Stimulated activated CD8-positive, alpha-beta memory T cell treated with anti-CD3 and anti-CD28 coated beads, Interleukin-4, amount 100 ng/mL, for 24 hours (primary cell): ENCODE measurements around the gene SF3B2.
"Not testable (repeated sequence)": the region's sequence is repeated elsewhere in the genome, so short reads cannot be mapped to it uniquely, and the experiment has no call there.

Experiments used
- DNase-seq: peaks from one replicate; pipeline ENCODE4 v3.0.0-alpha.2; 2020; ENCODE audit warnings: low read depth

The SF3B2 gene, protein sequence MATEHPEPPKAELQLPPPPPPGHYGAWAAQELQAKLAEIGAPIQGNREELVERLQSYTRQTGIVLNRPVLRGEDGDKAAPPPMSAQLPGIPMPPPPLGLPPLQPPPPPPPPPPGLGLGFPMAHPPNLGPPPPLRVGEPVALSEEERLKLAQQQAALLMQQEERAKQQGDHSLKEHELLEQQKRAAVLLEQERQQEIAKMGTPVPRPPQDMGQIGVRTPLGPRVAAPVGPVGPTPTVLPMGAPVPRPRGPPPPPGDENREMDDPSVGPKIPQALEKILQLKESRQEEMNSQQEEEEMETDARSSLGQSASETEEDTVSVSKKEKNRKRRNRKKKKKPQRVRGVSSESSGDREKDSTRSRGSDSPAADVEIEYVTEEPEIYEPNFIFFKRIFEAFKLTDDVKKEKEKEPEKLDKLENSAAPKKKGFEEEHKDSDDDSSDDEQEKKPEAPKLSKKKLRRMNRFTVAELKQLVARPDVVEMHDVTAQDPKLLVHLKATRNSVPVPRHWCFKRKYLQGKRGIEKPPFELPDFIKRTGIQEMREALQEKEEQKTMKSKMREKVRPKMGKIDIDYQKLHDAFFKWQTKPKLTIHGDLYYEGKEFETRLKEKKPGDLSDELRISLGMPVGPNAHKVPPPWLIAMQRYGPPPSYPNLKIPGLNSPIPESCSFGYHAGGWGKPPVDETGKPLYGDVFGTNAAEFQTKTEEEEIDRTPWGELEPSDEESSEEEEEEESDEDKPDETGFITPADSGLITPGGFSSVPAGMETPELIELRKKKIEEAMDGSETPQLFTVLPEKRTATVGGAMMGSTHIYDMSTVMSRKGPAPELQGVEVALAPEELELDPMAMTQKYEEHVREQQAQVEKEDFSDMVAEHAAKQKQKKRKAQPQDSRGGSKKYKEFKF

DNA sequence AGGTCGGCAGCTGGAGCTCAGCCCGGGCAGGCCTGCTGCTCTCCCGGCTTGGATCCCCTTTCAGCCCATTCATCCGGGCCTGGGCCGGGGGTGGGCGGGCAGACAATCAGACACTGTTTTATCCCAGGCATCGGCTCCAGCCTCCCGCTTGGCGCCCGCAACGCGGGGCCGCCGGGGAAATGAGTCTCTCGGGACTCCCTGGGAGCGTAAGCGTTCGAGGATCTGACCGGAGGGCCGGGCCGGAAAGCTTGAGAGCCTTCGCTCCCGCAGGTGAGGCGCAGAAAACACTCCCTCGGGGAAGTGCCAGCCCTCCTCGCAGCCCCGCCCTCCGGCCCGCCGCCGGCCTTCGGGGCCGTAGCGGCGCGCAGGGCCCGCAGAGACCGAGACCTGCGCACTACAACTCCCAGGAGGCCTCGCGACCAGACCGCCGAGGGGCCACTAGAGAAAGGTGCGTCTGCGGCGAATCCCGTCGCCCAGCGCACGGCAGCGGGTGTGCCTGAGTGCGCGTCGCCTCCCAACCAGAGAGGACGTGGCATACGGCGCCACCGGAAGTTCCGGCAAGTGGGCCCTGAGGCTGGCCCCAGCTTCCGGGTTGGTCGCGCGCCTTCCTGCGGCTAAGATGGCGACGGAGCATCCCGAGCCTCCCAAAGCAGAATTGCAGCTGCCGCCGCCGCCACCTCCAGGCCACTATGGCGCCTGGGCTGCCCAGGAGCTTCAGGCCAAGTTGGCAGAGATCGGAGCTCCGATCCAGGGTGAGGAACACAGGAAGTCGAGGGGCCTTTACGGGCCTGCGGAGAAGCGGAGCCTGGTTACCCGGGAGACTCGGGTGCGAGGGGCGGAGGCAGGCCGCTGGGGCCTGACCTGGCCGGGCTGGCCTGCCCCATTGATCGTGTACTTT lies at the start of gene SF3B2:
Gene SF3B2, plus strand, starts transcription at position 599 of the 898 bp plus-strand sequence. Its CDS starts 21 bp downstream, at position 620.
- DNase-seq: peak; percentile 95

DNA sequence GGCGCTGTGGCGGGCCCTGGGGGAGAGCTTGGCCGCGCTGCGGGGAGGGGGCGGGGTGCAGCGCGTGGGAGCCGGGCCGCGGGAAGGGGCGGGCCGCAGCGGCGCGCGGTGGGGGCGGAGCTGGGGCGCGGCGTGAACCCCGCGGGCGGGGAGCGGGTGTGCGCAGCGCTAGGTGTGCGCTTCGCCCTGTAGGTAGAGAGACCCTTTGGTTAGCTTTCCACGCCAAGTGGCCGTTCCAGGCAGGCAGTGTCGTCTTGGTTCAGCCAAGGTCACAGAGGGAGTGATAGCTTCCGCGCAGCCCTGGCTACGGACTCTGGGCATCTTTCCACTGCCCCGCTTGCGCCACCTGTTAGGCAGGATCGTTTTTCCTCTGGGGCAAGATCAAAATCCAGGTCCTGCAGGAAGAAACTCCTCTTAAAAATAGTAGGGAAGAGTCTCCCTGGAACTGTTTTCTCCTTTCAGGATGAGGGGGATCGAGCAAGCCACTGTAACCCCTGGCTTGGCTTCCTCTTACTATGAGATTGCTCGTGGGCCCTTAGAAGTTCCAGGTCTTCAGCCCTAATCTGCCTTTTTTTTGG lies 49.4 kb upstream of the SF3B2 start:
- peak; percentile 65 for DNase-seq

DNA sequence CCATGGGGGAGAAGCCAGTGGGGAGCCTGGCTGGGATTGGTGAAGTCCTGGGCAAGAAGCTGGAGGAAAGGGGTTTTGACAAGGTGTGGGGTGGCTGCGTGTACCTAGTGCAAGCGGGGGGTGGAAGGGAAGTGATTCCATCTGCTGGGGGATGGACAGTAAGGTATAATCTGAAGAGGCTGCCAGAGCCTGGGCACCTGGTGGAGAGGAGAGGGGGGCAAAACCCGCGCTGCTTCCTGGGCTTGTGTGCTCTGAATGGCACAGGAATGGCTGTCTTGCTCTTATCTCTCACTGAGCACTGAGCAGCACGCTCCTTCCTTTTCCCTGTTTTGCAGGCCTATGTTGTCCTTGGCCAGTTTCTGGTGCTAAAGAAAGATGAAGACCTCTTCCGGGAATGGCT lies 48.9 kb upstream of the SF3B2 start:
- no peak for DNase-seq

DNA sequence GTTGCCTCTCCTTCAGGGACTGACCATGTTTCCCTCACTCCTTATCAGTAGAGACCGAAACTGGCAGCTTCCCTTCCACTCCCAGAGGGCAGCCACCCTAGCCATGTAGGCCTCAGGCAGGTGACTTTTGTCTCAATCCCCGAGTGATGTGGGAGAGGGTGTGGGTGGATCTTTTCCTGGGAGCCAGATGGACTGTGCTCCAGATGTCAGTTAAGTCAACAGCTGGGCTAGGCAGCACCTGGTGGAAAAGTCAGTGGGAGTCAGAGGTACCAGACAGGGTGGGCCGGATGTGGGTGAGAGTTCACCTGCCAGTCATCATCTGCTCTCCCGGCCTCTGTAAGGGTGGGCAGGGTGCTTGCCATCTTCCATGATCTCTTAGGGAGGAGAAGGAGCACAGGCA lies 48.0 kb upstream of the SF3B2 start:
- DNase-seq: no peak

DNA sequence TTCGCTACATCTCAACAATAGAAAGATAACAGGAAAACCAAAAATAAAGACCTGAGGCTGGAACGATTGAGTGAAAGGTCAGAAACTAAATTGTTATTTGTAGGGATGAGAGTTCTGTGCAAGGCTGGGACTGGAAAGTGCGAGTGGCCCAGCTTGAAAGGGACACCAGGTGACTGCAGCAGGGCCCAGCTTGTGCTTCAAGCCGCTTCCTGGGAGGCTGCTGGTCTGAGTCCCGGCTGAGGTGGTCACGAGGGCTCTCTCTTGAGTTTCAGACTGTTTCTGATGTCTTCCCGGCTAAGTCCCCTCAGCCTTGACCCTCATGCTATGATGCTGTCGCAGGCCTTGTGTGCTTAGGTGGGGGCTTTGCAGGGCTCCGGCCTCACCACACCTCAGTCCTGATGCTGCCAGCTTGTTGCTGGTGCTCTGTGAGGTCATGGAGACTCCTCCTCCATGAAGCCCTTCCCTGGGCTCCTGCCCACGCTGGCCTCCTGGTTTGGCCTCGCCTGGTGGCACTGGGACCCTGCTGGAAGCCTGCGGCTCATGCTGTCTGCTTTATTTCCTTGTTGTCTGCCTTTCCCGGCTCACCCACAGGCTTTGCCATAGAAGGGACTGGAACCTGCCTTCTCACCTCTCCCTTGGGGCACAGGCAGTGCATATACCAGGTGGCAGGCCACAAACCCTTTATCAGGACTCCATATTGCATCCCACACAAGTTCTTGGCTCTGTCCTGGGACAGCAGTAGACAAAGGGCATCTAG lies 45.9 kb upstream of the SF3B2 start:
- DNase-seq: no peak

DNA sequence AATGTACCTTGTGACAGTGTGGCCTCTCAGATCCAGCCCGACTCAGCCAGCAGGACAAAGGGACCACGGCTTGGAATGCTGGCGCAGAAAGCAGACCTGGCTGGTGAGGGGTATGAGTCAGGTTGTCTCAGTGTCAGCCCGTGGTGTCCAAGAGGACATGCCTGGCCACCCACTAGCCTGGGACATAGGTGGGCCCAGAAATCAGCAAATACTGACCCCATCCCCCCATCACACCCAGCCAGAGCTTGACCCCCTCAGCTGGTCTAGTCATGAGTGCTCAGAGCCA lies 45.3 kb upstream of the SF3B2 start:
- no peak for DNase-seq

DNA sequence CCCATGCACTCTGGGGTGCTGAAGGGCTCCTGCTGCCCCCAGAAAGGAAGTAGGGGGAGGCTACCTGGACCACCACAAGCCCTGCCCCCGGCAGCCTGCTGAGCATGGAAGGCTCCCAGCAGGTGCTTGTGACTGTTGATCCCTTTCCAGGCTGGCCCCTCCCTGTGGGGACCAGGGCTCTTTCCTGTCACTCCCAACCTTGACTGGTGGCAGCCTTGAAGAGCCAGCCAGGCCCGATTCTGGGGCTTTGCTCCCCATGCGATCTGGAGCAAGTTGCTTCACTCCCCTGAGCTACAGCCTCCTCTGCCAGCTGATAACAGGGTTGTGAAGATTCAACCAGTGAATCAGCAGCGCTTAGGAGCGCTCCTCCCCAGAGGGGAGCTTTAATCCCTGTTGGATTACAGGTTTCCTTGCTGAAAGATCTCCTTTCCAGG lies 44.9 kb upstream of the SF3B2 start:
- DNase-seq: no peak

DNA sequence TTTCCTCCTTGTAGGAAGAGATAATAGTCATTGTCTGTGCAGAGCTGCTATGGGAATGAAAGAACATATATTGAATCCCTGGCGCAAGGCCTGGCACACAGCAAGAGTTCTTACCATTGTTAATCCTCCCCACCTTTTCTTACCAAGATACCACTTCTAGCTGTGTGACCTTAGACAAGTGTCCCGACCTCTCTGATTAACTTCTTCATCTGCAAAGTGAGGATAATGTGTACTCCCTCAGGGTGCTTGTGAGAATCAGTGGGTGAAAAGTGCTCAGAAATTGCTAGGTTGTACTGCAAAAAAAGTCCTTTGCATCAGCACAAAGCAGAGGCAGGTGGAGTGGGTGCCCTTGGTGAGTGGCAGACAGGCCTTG lies 44.1 kb upstream of the SF3B2 start:
- no peak for DNase-seq

DNA sequence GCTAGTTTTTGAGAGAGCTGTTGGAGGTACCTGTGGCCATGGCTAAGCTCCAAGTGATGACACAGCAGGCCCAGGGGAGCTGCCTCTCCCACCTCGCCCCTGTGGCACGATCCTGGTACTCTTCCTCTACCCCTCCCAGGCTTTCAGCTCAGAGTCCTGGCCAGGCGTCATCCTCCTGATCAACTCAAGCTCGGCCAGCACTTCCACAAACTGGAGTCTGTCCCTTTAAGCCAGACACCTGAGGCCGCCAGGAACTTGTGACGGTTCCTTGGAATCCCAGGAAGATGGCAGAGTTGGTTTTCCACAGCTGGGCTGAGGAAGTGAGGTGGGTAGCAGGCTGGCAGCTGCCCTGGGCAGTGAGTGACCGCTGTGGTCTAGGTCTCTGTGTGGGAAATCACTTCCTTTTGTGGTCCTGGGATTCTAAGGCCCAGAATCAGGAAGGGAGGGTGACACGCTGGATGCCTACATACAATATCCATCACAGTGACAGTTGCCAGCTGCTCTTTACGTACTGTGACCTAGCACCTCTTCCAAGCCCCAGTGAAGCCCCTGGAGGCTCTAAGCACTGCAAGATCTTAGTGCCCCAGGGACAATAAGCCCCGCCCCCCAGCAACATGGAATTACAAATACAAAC lies 43.6 kb upstream of the SF3B2 start:
- no peak for DNase-seq

DNA sequence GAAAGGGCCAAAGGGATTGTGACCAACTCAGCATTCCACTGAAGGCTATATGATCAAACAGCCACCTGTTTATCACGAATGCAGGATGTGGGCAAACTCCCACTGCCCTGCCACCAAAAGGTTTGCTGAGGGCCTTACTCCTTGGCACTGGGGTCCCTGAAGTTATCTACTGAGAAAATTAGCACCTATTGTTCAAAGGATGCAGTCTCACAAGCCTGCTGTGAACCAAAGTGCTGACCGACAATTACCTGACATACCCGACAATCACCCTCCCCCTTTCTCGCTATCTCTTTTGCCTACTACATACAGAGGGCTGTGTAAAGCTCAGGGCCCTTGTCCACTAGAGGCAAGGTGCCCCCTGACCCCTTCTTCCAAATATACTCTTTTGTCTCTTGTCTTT lies 42.1 kb upstream of the SF3B2 start:
- DNase-seq: not testable (repeated sequence)

DNA sequence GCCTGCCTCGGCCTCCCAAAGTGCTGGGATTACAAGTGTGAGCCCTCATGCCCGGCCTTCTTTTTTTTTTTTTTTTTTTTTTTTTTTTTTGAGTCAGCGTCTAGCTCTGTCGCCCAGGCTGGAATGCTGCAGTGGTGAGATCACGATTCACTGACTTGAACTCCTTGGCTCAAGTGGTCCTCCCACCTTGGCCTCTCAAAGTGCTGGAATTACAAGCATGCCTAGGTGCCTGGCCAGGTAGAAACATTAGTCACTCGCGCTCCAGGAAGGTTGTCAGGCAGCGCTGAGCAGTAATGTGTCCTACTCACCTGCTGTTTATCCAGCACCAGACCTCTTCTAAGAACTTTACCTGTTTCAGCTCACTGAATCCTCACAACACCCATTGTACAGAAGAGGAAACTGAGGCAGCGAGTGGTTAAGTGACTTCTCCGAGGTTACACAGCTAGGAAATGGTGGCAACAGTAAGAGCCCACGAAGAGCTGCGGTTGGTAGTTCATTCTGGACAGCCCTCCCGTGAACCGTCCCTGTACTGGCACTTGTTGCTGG lies 40.9 kb upstream of the SF3B2 start:
- no peak for DNase-seq

DNA sequence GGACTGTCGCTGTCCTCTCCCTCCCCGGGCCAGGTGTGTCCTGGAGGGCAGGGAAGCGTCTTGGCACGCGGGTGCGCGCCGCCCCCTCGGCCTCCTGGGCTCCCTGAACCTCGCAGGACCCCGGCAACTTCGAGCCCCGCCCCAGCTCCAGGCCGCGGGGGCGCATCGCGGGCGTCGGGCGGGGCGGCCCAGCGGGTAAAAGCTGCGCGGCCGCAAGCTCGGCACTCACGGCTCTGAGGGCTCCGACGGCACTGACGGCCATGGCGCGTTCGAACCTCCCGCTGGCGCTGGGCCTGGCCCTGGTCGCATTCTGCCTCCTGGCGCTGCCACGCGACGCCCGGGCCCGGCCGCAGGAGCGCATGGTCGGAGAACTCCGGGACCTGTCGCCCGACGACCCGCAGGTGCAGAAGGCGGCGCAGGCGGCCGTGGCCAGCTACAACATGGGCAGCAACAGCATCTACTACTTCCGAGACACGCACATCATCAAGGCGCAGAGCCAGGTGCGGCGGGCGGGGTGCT lies 40.3 kb upstream of the SF3B2 start, which contains the start of gene CST6:
Gene CST6, plus strand, starts transcription at position 224 of the 519 bp plus-strand sequence. Its CDS starts 37 bp downstream, at position 261.
- no peak for DNase-seq

DNA sequence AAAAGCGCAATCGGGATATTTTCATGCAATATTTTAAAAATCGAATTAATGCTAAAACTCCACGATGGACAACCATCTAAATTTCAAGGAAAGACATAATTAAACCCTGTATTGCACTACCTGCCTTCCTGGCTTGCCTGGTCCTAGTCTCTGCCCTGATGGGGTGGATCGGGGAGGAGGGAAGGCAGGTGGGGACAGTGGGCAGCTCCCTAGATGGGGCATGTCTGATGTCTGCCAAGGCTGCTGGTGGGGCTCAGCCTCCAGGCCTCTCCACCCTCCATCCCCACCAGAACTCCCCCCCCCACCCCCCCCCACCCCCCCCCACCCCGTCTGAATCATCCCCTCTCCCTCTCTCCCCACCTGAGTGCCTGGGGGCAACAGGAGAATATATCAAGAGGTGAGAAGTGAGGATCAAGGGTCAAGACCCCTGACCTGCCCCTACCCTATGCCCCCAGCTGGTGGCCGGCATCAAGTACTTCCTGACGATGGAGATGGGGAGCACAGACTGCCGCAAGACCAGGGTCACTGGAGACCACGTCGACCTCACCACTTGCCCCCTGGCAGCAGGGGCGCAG lies 39.7 kb upstream of the SF3B2 start:
- no peak for DNase-seq

DNA sequence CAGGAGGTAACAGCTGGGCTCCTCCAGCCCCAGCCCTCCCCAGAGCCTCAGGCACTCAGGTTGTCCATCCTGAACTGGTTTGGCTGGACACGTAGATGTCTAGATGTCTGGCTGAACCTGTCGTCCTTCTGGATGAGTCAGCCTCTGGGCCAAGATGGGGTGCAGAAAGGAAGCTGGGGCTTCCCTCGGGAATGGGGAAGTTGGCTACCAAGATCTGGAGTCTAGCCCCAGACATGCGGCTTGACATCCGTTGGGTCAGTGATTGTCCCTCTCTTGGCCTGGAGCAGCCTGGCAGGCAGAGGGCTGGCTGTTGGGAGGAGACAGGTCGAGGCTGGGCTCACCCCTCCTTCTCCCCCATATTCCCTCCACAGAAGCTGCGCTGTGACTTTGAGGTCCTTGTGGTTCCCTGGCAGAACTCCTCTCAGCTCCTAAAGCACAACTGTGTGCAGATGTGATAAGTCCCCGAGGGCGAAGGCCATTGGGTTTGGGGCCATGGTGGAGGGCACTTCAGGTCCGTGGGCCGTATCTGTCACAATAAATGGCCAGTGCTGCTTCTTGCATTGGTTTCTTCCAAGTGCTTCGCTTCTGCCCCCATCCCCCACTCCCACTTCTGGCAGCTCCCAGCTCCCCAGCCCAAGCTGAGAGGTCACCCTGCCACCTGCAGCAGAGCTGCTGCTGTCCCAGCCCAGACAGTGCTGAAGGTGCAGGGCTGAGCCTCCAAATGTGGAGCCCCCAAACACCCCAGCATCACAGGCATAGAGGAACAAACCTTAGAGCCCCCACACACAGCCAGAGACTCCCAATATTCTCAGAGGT lies 39.0 kb upstream of the SF3B2 start:
- DNase-seq: no peak

DNA sequence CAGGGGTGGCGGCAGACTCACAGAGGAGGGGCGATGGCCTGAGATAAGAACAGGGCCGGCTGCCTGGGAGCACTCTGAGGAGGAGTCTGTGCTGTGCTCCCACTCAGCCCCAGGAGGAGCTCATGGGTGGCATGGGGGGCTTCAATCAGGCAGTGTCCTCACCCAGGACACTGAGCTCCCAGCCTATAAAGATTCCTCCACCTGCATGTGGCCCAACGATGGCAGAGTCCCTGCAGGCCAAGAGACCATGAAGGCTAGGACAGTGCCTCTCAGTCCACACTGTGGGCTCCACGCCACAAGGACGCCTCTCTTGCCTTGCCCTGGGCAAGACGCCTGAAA lies 38.4 kb upstream of the SF3B2 start:
- DNase-seq: no peak

DNA sequence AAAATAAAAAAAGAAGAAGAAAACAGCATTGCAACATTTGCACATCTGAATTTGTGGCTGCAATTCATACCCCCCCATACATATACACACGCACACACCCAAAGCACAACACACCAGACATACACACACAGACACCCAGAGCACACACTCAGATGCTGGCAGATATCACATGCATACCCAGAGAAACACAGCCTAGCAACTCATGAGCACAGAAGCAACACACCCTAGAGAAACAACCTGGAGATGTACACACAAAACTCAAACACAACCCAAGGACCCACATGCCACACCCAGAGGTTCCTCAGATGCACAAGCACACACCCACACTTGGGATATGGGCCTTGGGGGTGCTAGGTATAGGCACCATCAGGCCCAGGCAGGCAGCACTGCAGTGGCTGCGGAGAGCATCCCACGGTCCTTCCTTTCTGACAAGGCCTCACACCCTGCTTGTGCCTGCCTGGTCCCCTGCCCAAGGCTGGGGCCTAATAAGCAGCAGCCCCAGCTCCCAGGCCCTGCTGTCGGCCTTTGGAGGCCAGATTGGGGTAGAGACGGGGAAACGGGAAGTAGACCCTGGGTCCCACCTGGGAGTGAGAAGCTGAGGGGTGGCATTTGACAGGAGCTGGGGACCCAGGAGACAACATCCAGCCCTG lies 37.2 kb upstream of the SF3B2 start:
- no peak for DNase-seq

DNA sequence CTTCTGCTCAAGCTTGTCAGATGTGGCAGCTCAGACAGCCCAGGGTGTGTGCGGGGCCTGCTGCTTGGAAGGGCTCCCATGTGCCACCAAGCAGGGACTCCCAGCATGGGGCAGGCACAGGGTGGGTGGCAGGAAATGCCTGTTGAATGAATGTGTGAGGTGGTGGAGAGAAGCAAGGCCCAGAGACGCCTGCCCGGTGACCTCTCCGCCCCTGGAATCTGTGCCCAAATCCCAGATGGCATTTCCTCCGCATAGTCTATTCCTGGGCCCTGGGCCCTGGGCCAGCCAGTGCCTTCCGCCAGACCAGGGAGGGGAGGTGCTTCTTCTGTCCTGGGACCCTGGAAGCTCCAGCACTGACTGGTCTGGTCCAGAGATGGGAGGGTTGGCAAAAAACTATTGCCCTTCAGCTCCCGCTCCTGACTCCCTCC lies 36.7 kb upstream of the SF3B2 start:
- DNase-seq: no peak
